GM18517 (cell line): Measurements from ENCODE around the gene TMEM156.

ENCODE experiments used
- ATAC-seq: cut with Tn5 transposase; IDR thresholded peaks from one replicate; pipeline ENCODE4 v1.9.1; 2021; ENCODE audit warnings: mild to moderate bottlenecking, moderate library complexity; ENCODE audit not compliant: unreplicated experiment

Gene TMEM156, protein sequence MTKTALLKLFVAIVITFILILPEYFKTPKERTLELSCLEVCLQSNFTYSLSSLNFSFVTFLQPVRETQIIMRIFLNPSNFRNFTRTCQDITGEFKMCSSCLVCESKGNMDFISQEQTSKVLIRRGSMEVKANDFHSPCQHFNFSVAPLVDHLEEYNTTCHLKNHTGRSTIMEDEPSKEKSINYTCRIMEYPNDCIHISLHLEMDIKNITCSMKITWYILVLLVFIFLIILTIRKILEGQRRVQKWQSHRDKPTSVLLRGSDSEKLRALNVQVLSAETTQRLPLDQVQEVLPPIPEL

DNA sequence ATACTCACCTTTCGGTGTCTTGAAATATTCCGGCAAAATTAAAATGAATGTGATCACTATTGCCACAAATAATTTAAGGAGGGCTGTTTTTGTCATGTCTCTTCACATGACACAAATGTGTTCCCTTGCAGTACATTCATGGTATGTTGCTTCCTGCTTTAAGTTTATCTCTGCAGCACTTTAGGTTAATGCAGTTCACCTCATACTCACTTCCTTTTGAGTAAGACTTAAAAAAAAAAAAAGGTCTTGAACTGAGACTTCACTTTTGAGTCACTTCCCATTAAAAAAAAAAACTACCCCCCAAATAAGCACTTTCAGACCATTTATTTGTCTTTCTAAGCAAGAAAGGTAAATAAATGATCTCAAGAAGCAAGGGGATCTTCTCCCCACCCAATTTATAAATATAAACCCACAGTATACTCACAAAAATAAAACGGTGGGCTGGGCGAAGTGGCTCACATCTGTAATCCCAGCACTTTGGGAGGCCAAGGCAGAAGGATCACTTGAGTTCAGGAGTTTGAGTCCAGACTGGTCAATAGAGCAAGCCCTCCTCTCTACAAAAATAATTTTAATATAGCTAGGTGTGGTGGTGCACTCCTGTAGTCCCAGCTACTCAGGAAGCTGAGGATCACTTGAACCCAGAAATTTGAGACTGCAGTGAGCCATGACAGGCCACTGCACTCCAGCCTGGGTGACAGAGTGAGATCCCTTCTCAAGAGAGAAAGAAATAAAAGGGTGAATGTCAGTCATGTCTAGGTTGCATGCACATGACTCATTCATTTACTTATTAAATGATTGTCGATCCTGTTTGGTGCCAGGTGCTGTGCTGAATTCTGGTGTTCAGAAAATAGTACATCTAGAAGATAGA is at the start of gene TMEM156:
TSS of gene TMEM156 (minus strand) at position 192 of the 868 bp plus-strand sequence. CDS start at position 96, 96 bp downstream.
- ATAC-seq: peak; percentile 71

DNA sequence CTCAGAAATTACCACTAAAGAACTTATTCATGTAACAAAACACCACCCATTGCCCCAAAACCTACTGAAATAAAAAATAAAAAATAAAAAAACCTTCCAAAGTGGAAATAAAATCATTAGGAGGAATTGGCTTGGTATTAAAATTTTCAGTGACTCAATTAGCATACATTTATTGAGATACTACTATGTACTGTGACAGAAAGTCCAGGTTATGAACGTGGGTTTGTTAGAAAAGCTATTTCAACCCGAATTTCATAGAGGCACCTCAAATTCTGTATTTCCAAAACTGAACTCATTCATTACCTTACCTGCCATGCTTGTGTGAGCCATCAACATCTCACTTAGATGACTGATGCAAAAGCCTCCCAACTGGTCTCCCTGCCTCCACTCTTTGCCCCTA is 46.6 kb upstream of the TMEM156 start:
- ATAC-seq: no peak

DNA sequence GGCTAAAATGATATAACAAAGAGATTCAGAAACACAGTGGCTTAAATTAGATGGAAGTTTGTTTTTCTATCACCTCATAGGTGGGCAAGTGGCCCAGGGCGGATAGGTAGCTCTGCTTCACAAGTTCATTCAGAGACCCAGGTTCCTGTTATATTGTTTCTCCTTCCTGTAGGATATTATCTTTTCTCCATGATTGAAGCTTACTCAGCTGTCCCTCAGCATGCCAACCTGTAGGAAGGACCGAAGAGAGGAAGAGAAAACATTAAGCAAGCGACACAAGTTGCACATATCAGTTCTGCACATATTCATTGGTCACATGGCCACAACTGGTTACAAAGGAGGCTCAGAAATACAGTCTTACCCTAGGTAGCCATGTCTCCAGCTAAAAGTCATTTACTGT is 36.7 kb upstream of the TMEM156 start:
- ATAC-seq: no peak

DNA sequence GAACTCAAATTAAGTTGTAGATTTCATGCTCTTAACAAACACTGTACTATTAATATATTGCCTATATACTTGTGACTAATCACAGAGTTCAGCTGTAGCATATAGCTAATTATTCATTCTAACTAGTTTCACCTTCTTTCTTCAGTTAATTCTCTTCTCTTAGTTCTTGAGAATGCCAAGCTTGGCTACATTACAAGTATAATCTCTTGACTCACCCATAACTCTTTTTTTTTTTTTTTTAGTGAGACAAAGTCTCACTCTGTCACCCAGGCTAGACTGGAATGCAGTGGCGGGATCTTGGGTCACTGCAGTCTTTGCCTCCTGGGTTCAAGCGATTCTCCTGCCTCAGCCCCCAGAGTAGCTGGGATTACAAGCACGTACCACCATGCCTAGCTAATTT is 35.2 kb upstream of the TMEM156 start:
- no peak for ATAC-seq

DNA sequence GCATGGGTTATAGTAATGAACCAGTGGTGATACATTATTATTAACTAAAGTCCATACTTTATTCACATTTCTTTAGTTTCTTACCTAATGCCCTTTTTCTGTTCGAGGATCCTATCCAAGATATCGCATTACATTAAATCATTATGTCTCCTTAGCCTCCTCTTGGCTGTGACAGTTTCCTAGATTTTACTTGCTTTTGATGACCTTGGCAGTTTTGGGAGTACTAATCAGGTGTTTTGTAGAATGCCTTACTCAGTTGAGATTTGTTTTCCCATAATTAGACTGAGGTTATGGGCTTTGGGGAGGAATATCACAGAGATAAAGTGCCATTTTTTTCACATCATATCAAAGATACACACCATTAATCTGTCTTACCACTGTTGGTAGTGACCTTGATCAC is 34.8 kb upstream of the TMEM156 start:
- ATAC-seq: no peak

DNA sequence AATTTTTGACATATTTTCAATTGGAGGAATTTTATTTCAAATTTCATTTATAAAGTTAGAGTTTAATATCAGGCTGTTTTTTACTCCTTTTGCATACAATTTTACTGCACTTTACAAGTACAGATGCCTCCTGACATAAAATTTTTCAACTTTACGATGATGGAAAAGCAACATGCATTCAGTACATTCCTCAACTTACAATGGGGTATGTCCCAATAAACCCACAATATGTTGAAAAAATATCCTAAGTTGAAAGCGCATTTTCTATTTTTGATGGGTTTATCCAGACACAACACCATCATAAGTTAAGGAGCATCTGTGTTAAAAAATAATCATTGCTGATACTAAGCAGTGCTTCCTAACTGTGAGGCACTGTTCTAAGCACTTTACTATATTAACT is 34.2 kb upstream of the TMEM156 start:
- no peak for ATAC-seq

DNA sequence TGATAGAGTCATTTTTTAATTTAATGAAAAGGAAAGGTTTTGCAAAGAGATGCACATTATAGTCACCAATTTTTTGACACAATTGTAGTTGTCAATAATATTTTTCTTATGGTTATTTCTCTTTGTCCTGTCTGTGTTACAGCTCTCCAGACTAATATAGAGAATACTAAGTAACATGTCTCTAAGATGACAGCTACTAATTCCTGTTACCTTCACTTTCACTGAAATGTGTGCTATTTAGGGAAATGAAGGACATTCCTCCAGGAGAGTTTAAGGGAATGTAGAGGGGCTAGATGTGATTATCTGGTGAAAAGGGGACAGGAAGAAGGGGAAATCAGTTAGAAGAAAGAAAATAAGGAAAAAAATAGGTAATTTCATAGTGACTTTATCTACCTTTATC is 31.2 kb upstream of the TMEM156 start:
- ATAC-seq: no peak

DNA sequence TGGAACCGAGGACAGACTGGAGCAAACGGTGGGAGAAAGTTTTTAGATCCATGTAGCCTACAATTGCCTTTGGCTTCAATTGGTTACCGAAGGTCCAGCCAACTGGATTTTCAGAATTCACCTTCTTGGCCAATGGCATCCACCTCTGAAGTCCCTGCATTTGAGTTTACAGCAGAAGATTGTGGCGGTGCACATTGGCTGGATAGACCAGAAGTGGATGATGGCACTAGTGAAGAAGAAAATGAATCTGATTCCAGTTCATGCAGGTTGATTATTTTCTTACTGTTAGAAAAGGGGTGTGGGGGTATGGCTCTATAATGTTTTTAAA is 30.5 kb upstream of the TMEM156 start:
- no peak for ATAC-seq

DNA sequence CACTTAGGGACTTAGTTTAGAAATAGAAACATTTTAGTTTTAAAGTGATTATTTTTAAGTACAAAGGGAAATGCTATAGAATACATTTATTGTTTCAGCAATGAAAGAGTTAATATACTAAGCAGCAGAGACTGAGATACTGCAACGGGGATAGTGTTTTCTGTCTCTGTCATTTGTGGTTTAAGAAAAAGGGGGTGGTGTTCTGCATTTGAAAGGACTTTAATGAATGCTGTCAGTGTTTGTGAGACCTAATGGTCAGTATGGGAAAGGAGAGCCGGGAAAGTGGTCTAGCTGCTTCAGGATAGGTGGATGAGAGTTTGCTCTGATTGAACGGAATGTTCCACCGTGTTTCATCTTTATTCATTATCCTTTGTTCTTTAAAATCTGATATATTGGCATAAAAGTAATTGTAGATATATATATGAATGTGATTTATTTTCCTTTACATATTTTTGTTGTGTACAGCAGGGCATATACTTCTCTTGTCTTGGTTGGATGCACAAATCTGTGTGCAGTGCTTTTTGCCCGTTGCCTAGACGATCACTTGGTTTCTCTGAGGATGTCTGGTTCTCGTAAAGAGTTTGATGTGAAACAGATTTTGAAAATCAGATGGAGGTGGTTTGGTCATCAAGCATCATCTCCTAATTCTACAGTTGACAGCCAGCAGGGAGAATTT is 30.0 kb upstream of the TMEM156 start, which contains the start of gene KLHL5:
TSS of gene KLHL5 (plus strand) at position 139 of the 676 bp plus-strand sequence. CDS start at position 560, 421 bp downstream.
- no peak for ATAC-seq

DNA sequence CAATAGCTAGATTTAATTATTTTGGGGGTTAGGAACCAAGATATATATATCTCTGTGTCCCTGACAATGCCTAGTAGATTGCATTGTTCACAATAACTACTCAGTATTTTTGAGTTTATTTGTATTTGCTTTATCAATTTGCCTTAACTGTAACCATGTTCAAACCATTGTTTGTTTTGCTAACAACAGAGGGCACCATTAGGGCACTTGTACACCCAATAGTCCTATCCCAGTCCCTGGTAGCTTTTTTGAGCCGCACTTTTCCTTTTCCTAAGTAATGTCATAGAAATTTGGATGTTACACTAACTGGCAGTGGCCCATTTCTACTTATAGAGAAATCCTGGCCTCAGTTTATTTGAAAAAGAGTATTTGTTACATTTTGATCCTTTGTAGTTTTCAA is 29.2 kb upstream of the TMEM156 start:
- ATAC-seq: no peak

DNA sequence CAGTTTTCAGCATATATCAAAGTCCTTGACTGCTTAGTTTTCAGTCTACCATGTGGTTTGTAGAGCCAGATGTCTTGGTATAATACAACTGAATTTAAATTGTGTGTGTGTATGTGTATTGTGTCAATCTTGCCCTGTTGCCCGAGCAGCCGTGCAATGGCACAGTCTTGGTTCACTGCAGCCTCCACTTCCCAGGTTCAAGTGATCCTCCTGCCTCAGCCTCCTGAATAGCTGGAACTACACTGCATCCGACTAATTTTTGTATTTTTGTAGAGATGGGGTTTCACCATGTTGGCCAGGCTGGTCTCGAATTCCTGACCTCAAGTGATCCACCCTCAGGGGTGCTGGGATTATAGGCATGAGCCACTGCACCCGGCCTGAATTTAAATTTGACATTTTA is 23.8 kb upstream of the TMEM156 start:
- no peak for ATAC-seq

DNA sequence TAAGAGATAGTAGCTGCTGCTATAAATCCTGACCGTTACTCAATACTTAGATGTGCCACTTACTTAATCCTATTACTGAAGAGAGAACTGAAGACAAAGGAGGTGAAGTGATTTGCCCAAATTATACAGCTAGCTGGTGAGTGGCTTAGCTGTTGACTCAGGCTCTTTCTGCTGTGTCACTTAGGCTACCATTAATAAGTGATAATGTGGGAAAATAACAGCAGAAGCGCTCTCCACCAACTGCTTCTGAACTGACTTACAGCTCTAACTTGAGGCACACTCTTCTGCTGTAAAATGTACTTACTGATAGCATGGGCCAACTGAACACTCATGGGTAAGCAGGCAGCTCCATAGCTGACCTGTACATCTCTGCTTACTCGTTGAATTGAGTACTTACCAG is 22.3 kb upstream of the TMEM156 start:
- no peak for ATAC-seq

DNA sequence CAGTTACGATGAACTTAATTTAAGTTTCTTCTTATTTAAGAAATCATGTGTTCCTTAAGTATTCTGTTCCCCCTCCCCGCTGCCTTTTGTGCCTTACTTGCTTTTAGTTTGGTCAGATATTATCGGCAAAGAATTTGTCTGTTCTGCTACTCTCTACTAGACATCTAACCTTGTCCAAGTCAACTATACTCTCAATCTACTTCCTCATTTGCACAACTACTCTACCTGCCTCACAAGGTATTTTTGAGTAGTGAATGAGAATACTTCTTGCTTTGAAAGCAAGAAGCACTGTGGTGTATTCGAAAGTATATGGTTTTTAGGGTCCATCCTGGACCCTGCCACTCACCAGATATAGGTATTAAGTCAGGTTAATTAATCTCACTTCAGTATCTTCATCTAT is 21.8 kb upstream of the TMEM156 start:
- no peak for ATAC-seq

DNA sequence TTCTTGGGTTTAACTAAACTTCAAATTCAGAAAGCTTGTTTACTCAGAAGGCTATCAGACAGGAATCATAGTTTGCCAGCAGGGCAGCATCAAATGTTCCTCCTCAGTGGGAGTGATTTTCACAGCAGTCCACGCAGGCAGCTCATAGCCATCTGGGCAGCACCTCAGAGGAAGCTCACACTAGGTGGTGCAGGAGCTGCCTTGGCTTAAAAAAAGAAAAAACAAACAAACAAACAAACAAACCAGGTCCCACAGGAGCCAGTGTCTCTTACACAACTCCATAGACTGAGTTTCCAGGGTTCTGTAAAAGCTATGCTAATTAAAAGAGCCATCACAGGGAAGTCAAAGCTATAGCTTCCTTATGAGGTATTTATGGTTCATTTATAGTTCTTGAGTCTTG is 19.3 kb upstream of the TMEM156 start:
- no peak for ATAC-seq

DNA sequence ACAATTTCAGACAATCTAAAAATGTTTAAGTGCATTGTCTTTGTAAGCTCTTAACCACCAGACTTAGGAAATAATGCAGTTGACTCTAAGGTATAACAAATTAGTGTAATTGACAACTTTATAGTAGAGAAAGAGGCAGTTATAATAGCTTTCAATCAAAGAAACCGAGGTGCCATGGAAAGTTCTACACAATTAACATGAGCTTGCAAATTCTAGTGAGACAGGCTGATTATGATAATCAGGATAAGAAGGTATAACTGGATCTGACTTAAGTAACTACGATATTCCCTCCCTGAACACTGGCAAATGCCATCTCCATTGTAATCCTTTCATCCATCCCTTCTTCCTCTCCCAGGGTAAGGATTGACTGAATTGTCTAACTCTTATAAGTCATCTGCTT is 18.4 kb upstream of the TMEM156 start:
- no peak for ATAC-seq

DNA sequence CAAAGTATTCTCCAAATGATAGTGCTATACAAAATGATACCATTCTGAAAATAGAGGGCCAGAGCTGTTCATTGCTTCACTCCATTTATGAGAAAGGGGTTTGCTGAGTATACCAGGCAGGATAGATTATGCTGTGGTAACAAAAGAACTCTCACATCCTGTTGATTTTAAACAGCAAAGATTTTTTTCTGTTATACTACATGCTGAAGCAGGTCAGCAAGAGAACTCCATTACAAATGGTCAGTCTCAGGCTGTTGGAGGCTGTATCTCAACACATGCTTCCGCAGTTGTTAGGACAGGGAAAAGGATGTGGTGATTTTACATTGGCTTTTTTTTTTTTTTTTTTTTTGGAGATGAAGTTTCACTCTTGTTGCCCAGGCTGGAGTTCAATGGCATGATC is 16.1 kb upstream of the TMEM156 start:
- ATAC-seq: no peak

DNA sequence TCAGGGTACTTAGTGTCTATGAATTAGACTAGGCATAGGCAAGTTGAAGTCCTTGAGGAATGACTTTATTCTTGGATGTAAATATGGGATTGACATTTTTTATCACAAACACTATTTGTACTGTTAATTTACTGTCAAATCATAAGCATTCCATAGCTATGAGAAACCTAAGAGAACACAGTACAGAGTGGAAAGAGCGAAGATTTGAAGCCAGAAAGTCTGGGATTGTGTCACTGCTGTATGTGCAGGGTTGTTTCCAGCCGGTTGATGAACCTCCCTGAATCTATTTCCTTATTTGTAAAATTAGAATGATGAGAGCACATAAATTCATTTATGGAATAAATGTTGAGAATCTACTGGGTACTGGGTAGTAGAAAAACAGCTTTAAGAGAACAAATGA is 15.5 kb upstream of the TMEM156 start:
- ATAC-seq: no peak

DNA sequence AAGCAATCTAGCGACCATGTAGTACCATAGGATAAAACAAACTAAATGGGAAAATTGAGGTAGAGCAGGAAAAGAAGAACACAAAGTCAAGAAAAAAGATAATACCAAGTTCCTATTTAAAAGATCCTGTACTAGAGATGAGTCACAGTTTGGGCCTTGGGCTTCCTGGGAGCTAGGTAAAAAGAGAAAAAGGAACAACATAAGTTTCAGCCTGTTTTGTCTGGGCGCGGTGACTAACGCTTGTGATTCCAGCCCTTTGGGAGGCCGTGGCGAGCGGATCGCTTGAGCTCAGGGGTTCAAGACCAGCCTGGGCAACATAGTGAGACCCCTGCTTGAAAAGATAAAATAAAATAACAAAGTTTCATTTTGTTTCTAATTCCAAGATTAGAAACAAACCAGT is 14.0 kb upstream of the TMEM156 start:
- ATAC-seq: no peak

DNA sequence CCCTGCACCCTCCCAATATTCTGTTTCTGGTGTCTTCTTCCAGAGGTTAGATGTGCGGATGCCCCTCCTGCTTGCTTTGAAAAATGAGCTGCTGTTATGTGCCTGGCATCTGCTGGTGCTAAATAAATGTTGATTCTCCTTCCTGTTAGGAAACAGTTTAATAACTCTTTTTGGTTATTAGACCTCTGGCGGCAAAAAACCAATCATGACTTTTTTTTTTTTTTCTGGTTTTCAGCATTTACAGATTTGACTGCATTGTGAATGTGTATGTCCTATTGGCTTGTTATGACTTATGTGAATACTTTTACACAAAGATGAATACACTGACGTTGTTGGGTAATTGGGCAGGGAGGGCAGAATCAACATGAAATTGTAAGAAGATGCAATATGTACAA is 13.6 kb upstream of the TMEM156 start:
- ATAC-seq: no peak

DNA sequence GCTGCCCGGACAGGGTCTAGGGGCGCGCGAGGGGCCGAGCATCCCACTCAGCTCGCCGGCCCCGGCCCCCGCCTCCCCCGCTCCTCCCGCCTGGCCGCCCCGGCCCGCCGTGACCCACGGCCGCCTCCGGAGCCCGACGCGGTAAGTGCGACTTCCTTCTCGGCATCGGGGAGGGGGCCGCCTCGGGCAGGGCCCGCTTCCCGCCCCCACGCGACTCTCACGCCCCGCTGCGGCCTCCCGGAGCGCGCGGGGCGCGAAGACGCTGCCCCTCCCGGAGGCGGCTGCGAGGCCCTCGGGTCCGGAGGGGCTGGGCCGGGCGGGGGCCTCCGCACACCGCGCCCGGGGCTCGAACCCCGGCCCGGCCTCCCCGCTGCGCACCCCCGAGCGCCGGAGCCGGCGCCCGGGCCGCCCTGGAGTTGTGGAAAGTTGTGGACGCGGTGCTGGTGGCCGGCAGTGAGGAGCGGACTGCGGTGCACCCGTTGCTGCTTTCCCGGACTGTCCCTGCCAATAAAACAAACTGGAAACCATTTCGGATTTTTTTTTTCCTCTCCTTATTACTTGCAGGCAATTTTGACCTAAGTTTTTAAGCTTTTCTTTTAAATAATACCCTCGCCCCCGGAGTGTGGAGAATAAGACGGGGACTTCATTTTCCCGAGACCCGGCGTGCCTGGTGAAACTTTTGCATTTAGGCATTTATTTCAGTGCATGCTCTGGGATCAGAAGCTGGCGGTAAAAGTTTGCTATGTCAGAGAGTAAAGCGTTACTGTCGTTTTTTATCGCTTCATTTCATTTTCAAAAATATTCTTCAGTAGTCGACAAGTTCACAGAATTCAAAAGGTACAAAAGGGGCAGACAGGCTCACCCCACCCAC is 13.0 kb upstream of the TMEM156 start:
- peak; percentile 25 for ATAC-seq
